Neuron (in vitro differentiated cells): ENCODE results near the gene HTR1D.

Experiments used
- H2AFZ ChIP-seq: one replicate; pipeline ENCODE4 v1.6.1; 2013; ENCODE audit warnings: low read depth, mild to moderate bottlenecking, inconsistent platforms, low read length, moderate library complexity
- H3K27me3 ChIP-seq: one replicate; pipeline ENCODE4 v1.6.1; 2013; ENCODE audit warnings: low read length; ENCODE audit not compliant: insufficient read depth
- H3K36me3 ChIP-seq: one replicate; pipeline ENCODE4 v1.6.1; 2013; ENCODE audit warnings: low read length; ENCODE audit not compliant: insufficient read depth
- H3K4me1 ChIP-seq: one replicate; pipeline ENCODE4 v1.6.1; 2013; ENCODE audit warnings: low read length; ENCODE audit not compliant: insufficient read depth
- H3K4me3 ChIP-seq: 2 replicates; pipeline ENCODE4 v1.5.1; 2013; ENCODE audit warnings: mild to moderate bottlenecking, low read length, moderate library complexity
- H3K9me3 ChIP-seq: one replicate; pipeline ENCODE4 v1.6.1; 2013; ENCODE audit warnings: low read length

Gene HTR1D

DNA sequence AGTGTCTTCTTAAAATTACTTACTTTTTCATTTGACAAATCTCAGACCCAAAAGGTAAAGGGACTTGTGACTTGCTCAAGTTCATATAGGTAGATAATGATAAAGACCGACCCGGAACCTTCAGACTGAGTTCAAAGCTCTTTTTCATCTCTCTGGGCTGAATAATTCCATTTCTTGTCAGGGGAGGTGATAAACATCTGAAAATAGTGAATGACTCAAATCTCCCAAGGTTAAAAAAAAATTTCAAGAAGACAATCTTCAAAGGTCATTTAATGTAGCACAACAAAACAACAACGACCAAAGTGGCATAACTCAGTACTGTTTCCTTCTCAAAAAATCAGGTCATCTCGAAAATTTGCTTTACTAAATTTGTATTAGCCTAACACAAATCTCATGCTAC is 69.2 kb downstream of the HTR1D start:
- H2AFZ ChIP-seq: no peak overlapping the region

More for the DNA sequence above, 69.2 kb downstream of the HTR1D start:
- Histone ChIP-seq H3K9me3 (no peaks in the 10 kb centered on the region), H3K4me1 (no peaks in the 10 kb centered on the region), H3K27me3 (no peaks in the 10 kb centered on the region), H3K4me3 (no peak overlapping the region), H3K36me3 (no peaks in the 10 kb centered on the region)
